Stimulated activated naive CD4-positive, alpha-beta T cell treated with Interleukin-2 at 50 U/mL for 16 hours (primary cell): ENCODE data around the gene STIM2.
"Not testable (repeated sequence)": the region's sequence is repeated elsewhere in the genome, so short reads cannot be mapped to it uniquely, and the experiment has no call there.

Experiments used
- DNase-seq: peaks from one replicate; lab custom pipeline; 2025; lab: John Stamatoyannopoulos, UW

STIM2 gene

GRCh38 chr4:26860157-26860921, at the start of gene STIM2:
Gene STIM2, plus strand, starts transcription at chr4:26860841.
- peak; percentile 93 for DNase-seq

DNA sequence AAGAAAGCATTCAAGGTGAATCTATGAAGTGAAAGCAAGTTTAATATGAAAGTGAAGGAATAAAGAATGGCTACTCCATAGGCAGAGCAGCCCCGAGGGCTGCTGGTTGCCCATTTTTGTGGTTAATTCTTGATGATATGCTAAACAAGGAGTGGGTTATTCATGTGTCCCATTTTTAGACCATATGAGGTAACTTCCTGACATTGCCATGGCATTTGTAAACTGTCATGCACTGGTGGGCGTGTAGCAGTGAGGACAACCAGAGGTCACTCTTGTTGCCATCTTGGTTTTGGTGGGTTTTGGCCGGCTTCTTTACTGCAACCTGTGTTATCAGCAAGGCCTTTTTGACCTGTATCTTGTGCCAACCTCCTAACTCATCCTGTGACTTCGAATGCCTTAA, 49.1 kb upstream of the STIM2 start:
- DNase-seq: not testable (repeated sequence)

- no peak for DNase-seq
Observed at GRCh38 chr4:26812049-26812714, 48.5 kb upstream of the STIM2 start.

DNA sequence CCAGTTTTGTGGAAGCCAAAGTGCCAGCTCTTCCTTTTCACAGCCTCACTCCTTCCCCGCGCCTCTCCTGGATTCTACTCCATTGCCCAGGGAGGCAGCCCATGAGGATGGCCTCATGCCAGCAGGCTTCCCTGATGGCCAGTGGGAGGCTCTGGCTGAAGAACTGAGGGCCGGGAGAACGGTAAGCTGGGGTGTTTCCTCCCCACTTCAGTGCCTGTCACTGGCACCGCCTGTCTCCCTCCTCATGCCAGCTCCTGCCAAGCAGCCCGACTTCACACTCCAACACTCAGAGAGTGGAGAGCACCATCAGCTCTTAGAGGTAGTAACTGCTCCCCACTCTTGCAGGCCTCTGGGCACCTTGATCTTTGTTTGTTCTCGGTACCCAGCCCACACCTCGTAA, 46.9 kb upstream of the STIM2 start:
- DNase-seq: no peak

- DNase-seq: no peak
Observed at GRCh38 chr4:26815199-26815598, 45.4 kb upstream of the STIM2 start.

GRCh38 chr4:26815706-26816105, 44.9 kb upstream of the STIM2 start:
- no peak for DNase-seq

DNA sequence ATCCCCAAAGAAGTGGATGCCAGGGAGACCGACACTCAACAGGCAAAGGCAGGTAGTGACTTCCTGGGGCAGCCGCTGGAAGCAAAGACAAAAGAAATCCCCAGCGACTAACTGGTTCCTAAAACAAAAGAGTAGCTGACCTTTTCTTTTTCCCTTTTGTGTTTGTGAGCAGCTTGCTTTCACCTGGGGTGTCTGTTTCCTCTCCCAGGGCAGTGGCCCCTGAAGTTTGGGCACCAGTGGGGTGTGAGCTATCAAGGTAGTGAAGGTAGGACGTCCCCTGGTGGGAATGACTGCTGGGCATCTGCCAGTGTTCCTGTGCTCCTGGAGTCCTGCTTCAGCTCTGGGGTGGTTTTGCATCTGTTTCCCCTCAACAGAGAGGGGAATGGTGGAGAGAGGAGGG, 41.6 kb upstream of the STIM2 start:
- no peak for DNase-seq

DNA sequence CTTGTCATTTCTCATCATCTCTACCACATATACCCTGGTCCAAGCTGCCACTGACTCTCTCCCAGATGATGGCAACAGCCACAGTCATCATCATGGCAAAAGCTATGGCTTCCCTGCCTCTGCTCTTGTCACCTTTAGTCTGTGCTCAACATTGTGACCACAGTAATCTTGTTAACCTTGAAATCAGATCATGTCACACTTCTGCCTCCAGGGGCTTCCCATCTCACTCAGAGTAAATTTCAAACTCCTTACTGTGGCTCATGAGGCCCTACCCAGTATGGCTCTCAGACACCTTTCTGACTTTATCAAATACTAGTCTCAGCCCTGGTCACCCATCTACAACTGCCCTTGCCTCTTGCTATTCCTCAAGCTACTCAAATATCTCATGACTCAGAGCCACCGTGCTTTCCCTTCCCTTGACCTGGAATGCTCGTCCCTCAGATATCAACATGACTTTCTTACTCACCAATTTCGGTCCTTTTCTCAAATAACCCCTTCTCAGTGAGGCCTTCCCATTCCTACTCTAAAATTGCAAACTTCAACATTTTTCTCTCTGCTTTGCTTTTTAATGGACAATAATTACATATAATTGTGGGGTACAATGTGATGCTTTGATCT, 41.1 kb upstream of the STIM2 start:
- no peak for DNase-seq

- no peak for DNase-seq
Observed at GRCh38 chr4:26820346-26820745, 40.3 kb upstream of the STIM2 start.

DNA sequence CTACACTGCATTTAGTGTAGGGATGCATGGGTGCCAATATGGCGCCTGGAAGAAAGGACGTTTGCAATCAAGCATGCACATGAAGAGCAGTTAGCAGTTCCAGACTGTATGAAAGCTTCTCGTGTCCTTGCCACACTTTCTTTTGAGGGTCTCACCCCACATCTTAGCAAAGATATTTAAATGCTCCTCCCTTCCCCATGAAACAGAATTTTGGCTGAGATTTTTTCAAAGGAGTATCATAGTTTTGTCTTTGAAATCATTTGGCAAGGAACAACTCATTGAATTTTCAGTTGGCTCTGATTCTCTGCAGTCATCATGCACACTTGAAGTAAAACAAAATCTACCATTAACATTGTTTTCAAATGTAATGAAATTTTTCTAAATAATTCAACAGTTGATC, 39.6 kb upstream of the STIM2 start:
- DNase-seq: no peak

DNA sequence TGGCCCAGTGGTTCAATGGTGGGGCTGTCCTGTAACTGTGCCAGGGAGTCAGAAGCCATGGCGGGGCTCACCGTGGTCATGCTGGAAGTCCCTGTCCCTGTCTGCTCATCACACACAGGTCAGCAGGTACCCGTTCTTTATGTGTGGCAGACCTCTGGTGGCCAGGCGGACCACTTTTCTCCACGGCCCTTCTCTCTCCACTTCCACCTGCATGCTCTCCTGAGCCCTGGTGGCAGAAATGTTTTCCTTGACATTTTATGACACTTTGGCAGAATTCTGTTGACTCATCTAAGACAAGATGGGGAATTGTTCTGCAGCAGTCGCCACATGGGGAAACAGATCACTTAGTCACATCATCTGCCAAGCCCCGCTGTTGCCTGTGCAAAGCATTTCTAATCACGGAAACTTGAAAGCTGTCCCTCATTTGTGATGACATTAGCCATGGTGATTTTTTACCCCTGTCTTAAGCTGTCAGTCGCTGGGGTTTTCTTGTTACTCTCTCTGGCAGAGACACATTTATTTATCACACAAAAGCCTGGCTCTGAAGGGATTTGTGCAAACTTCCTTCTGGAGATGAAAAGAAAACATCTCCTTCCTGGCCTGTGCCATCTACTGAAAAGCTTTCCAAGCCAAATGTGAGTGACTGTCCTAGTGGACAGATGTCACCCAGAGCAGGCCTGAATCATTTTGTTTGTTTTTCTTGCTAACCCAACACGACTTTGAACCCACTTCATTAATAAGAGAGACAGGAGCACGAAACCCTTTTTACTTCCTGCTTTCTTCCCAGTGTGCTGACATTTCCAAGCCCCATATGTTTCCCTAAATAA, 38.8 kb upstream of the STIM2 start:
- no peak for DNase-seq

DNA sequence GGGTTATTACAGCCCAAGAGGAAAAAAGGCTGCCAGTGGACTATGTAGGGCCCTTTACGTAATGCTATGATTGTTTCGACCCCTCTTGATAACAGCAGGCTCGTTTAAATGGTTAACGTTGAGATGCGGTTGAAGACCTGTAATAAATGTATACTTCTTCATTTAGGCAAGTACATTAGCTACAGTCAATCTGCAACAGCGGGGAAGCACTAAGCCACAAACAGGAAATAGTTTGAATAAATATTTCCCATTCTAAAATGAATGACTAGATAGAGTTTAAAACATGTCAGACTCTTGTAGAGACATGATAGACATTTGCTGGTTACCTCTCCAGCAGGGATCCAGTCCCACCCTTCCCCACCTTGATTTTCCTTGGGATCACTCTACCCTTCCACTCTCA, 38.1 kb upstream of the STIM2 start:
- no peak for DNase-seq

DNA sequence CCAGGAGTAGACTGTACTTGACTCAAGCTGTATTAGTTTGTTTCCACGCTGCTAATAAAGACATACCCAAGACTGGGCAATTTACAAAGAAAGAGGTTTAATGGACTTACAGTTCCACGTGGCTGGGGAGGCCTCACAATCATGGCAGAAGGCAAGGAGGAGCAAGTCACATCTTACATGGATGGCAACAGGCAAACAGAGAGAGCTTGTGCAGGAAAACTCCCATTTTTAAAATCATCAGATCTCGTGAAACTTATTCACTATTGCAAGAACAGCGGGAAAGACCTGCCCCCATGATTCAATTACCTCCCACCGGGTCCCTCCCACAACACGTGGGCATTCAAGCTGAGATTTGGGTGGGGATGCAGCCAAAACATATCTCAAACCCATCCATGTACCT, 37.7 kb upstream of the STIM2 start:
- not testable (repeated sequence) for DNase-seq

GRCh38 chr4:26823583-26823982, 37.1 kb upstream of the STIM2 start:
- DNase-seq: no peak

GRCh38 chr4:26824667-26825066, 36.0 kb upstream of the STIM2 start:
- DNase-seq: no peak

GRCh38 chr4:26826721-26827120, 33.9 kb upstream of the STIM2 start:
- DNase-seq: no peak

DNA sequence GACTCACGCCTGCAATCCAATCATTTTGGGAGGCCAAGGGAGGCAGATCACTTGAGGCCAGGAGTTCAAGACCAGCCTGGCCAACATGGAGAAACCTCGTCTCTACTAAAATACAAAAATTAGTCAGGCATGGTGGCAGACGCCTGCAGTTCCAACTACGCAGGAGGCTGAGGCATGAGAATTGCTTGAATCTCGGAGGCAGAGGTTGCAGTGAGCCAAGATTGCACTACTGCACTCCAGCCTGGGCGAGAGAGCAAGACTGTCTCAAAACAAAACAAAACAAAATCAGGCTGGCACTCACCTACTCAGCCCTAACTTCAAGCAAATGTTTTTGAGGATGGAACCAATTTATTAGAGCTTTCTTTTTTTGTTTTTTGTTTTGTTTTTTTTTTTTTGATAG, 33.3 kb upstream of the STIM2 start:
- DNase-seq: not testable (repeated sequence)

GRCh38 chr4:26827798-26828197, 32.8 kb upstream of the STIM2 start:
- DNase-seq: no peak

- DNase-seq: no peak
Observed at GRCh38 chr4:26829018-26829417, 31.6 kb upstream of the STIM2 start.

DNA sequence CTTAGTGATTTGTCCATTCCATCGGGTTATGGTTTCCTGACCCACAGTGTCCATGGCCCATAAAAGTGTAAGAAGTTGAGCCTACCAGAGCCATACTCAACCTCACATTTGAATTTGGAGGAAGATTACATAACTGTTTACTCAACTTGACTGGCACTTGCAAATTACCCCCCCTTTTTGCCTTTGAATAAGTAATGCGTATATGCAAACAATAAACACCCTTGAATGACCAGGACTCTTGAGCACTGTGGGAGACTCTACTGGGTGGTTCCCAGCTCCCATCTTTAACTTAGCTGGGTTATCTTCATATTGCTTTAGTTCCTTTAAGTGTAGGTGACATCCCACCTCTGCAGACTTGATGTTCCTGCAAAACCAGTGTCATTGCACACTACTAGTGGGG, 30.6 kb upstream of the STIM2 start:
- no peak for DNase-seq

- DNase-seq: no peak
Observed at GRCh38 chr4:26830701-26831100, 29.9 kb upstream of the STIM2 start.

DNA sequence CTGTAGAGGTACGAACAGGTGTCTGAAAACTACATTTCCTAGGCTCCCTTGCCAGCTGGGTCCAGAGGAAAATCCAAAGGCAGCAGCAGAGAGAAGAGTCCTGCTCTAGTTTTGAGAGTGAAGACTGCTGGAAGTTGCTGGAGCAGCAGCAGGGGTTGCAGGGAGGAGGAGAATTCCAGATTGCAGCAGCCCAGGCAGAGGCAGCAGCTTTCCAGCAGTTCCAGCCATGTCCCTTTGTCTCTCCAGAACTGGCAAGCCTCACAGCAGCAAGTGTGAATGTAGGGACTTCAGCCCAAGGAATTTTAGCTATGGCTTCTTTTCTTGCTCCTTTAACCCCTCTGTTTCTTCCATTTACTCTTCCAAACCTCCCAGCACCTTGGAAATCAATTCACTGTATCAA, 24.1 kb upstream of the STIM2 start:
- DNase-seq: no peak
